Neural cell (in vitro differentiated cells): ENCODE measurements around the gene PARP1. TPM values are rescaled to one million over a fixed set of nuclear protein-coding genes. Genes with fewer than 3 reads are reported as not detected.

Experiments used
- H2AFZ ChIP-seq: fragments of 200-600, 300-800 bp; sonication (generic), shearing (Covaris generic); 2 replicates; pipeline ENCODE4 v1.6.0; 2014; ENCODE audit warnings: low read depth, mild to moderate bottlenecking, antibody characterized with exemption, low read length, moderate library complexity
- H3F3A ChIP-seq: fragments of 200-600 bp; shearing (Covaris generic); 2 replicates; pipeline ENCODE4 v1.6.1; 2016; ENCODE audit warnings: mild to moderate bottlenecking, moderate library complexity, mixed read lengths, antibody characterized with exemption, low read length; ENCODE audit not compliant: insufficient read depth, poor library complexity, severe bottlenecking
- H3K27ac ChIP-seq: fragments of 200-600, 300-800 bp; sonication (generic), shearing (Covaris generic); 2 replicates; pipeline ENCODE4 v1.5.1; 2014; ENCODE audit warnings: mild to moderate bottlenecking, low read length, moderate library complexity
- H3K27me3 ChIP-seq: fragments of 300-800, 200-600 bp; sonication (generic), shearing (Covaris generic); 2 replicates; pipeline ENCODE4 v1.6.0; 2014; ENCODE audit warnings: mild to moderate bottlenecking, low read depth, low read length, moderate library complexity; ENCODE audit not compliant: insufficient read depth
- H3K36me3 ChIP-seq: fragments of 300-800, 200-600 bp; sonication (generic), shearing (Covaris generic); 2 replicates; pipeline ENCODE4 v1.5.1; 2014; ENCODE audit warnings: mild to moderate bottlenecking, antibody characterized with exemption, low read length, moderate library complexity; ENCODE audit not compliant: insufficient read depth
- H3K4me2 ChIP-seq: fragments of 300-800, 200-600 bp; sonication (generic), shearing (Covaris generic); 2 replicates; pipeline ENCODE4 v1.6.0; 2014; ENCODE audit warnings: mild to moderate bottlenecking, low read length
- H3K4me3 ChIP-seq: fragments of 300-800, 200-600 bp; sonication (generic), shearing (Covaris generic); 2 replicates; pipeline ENCODE4 v1.5.1; 2014; ENCODE audit warnings: mild to moderate bottlenecking, low read length, moderate library complexity
- H3K79me2 ChIP-seq: fragments of 200-600 bp; shearing (Covaris generic); replicated peaks from 2 replicates; pipeline ENCODE4 v1.6.0; 2014; ENCODE audit warnings: mild to moderate bottlenecking, low read length, moderate library complexity; ENCODE audit not compliant: insufficient read depth
- H3K9ac ChIP-seq: fragments of 300-800, 200-600 bp; sonication (generic), shearing (Covaris generic); 2 replicates; pipeline ENCODE4 v1.6.1; 2016; ENCODE audit warnings: mild to moderate bottlenecking, low read length, mixed read lengths
- H3K9me2 ChIP-seq: fragments of 200-600 bp; shearing (Covaris generic); 2 replicates; pipeline ENCODE4 v1.6.1; 2016; ENCODE audit warnings: mild to moderate bottlenecking, low read length, mixed read lengths; ENCODE audit not compliant: insufficient read depth
- H3K9me3 ChIP-seq: fragments of 200-600, 300-800 bp; sonication (generic), shearing (Covaris generic); 2 replicates; pipeline ENCODE4 v1.6.1; 2016; ENCODE audit warnings: mild to moderate bottlenecking, mixed run types, low read length, moderate library complexity, mixed read lengths
- H4K20me1 ChIP-seq: fragments of 200-600 bp; shearing (Covaris generic); 2 replicates; pipeline ENCODE4 v1.6.1; 2016; ENCODE audit warnings: mild to moderate bottlenecking, mixed run types; ENCODE audit not compliant: insufficient read depth
- CTCF ChIP-seq: fragments of 450-650 bp; IDR thresholded peaks from 2 replicates; pipeline ENCODE4 v1.5.1; 2014; ENCODE audit warnings: antibody characterized with exemption, mild to moderate bottlenecking, moderate library complexity; ENCODE audit not compliant: poor library complexity, severe bottlenecking
- EP300 ChIP-seq: fragments of 450-650 bp; conservative IDR thresholded peaks from 2 replicates; pipeline ENCODE4 v1.6.1; 2014; ENCODE audit warnings: antibody characterized with exemption, mild to moderate bottlenecking, moderate library complexity; ENCODE audit not compliant: poor library complexity, severe bottlenecking
- EZH2 ChIP-seq: fragments of 200-600, 300-800 bp; shearing (Covaris generic), sonication (generic); IDR thresholded peaks from 2 replicates; pipeline ENCODE4 v1.6.1; 2014; ENCODE audit warnings: antibody characterized with exemption, low read length, borderline replicate concordance, mild to moderate bottlenecking; ENCODE audit not compliant: insufficient read depth, poor library complexity, severe bottlenecking
- MXI1 ChIP-seq: fragments of 450-650 bp; conservative IDR thresholded peaks from 2 replicates; pipeline ENCODE4 v1.6.1; 2014; ENCODE audit warnings: antibody characterized with exemption, mild to moderate bottlenecking; ENCODE audit not compliant: poor library complexity, severe bottlenecking
- POLR2AphosphoS5 ChIP-seq: IDR thresholded peaks from 2 replicates; pipeline ENCODE4 v1.6.1; 2012
- RAD21 ChIP-seq: fragments of 450-650 bp; conservative IDR thresholded peaks from 2 replicates; pipeline ENCODE4 v1.6.1; 2014; ENCODE audit warnings: antibody characterized with exemption, mild to moderate bottlenecking, moderate library complexity
- SMC3 ChIP-seq: fragments of 450-650 bp; conservative IDR thresholded peaks from 2 replicates; pipeline ENCODE4 v1.6.1; 2014; ENCODE audit warnings: antibody characterized with exemption, mild to moderate bottlenecking, moderate library complexity; ENCODE audit not compliant: poor library complexity
- TAF1 ChIP-seq: IDR thresholded peaks from 2 replicates; pipeline ENCODE4 v1.6.1; 2012; ENCODE audit warnings: low read depth
- polyA plus RNA-seq: library from polyadenylated mRNA; depleted of rRNA; stranded (reverse); fragments of >200 nt; gene quantifications from 2 replicates; pipeline ENCODE4 v1.2.3, GENCODE V29; 2014
- TF ChIP-seq, protein P1 (sequence below): IDR thresholded peaks from 2 replicates; pipeline ENCODE4 v1.6.1; 2012; ENCODE audit warnings: borderline replicate concordance

The PARP1 gene
- polyA plus RNA-seq, 1 donor from 2014 or later, result 112 TPM

DNA sequence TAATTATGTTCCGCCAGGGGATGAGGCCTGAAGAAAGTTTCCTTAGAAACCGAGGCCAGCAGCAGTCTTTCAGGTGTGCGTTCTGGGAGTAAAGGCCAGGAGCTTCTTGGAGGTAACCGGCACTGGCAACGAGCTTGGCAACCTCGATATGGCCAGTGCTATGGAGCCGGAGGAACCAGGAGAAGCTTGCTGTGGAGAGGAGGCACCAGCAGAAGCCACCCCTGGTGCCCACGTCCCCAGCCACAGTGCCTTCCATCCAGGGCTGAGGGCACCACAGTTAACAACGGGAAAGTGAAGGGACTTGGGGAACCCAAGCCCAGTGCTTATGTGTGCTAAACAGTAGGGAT, 57.4 kb downstream of the PARP1 start:
- Histone ChIP-seq H3K4me2 (no peak overlapping the region), H3K27ac (no peak overlapping the region), H4K20me1 (no peaks in the 10 kb centered on the region), H3K27me3 (no peaks in the 10 kb centered on the region), H3K9ac (no peak overlapping the region), H2AFZ (no peak overlapping the region), H3K36me3 (no peaks in the 10 kb centered on the region), H3K9me3 (no peaks in the 10 kb centered on the region), H3K9me2 (no peaks in the 10 kb centered on the region), H3F3A (no peaks in the 10 kb centered on the region), H3K4me3 (no peak overlapping the region), H3K79me2 (no peaks in the 10 kb centered on the region)
- no peak for TF ChIP-seq RAD21
- TF ChIP-seq POLR2AphosphoS5, result no peak
- no peak for TF ChIP-seq TAF1
- no peak for TF ChIP-seq EP300
- TF ChIP-seq CTCF, result no peak
- no peak for TF ChIP-seq SMC3
- no peak for TF ChIP-seq EZH2
- no peak for TF ChIP-seq MXI1
- TF ChIP-seq, protein P1, sequence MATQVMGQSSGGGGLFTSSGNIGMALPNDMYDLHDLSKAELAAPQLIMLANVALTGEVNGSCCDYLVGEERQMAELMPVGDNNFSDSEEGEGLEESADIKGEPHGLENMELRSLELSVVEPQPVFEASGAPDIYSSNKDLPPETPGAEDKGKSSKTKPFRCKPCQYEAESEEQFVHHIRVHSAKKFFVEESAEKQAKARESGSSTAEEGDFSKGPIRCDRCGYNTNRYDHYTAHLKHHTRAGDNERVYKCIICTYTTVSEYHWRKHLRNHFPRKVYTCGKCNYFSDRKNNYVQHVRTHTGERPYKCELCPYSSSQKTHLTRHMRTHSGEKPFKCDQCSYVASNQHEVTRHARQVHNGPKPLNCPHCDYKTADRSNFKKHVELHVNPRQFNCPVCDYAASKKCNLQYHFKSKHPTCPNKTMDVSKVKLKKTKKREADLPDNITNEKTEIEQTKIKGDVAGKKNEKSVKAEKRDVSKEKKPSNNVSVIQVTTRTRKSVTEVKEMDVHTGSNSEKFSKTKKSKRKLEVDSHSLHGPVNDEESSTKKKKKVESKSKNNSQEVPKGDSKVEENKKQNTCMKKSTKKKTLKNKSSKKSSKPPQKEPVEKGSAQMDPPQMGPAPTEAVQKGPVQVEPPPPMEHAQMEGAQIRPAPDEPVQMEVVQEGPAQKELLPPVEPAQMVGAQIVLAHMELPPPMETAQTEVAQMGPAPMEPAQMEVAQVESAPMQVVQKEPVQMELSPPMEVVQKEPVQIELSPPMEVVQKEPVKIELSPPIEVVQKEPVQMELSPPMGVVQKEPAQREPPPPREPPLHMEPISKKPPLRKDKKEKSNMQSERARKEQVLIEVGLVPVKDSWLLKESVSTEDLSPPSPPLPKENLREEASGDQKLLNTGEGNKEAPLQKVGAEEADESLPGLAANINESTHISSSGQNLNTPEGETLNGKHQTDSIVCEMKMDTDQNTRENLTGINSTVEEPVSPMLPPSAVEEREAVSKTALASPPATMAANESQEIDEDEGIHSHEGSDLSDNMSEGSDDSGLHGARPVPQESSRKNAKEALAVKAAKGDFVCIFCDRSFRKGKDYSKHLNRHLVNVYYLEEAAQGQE, result no peak

- Histone ChIP-seq H3K9me3 (no peaks in the 10 kb centered on the region), H3K27me3 (no peaks in the 10 kb centered on the region), H2AFZ (no peak overlapping the region), H3F3A (no peaks in the 10 kb centered on the region), H3K4me3 (no peak overlapping the region), H3K27ac (no peak overlapping the region), H3K4me2 (no peak overlapping the region), H3K9me2 (no peaks in the 10 kb centered on the region), H3K9ac (no peak overlapping the region), H3K79me2 (no peaks in the 10 kb centered on the region), H4K20me1 (no peaks in the 10 kb centered on the region), H3K36me3 (no peaks in the 10 kb centered on the region)
- TF ChIP-seq CTCF (no peak), POLR2AphosphoS5 (no peak), EZH2 (no peak)
These were observed 57.9 kb downstream of the PARP1 start for GRCh38 chr1:226349801-226350518.
